ENCODE measurements around the gene CCL26. TPM values are rescaled to one million over a fixed set of nuclear protein-coding genes. Genes with fewer than 3 reads are reported as not detected.

CCL26 gene
- total and polyA plus RNA-seq, 2 of the 13 experiments (the other 11 are each of a cell fraction or from before 2014, with no cell fraction given), result 0.16 TPM; not detected in 1

- TF ChIP-seq, protein P1, sequence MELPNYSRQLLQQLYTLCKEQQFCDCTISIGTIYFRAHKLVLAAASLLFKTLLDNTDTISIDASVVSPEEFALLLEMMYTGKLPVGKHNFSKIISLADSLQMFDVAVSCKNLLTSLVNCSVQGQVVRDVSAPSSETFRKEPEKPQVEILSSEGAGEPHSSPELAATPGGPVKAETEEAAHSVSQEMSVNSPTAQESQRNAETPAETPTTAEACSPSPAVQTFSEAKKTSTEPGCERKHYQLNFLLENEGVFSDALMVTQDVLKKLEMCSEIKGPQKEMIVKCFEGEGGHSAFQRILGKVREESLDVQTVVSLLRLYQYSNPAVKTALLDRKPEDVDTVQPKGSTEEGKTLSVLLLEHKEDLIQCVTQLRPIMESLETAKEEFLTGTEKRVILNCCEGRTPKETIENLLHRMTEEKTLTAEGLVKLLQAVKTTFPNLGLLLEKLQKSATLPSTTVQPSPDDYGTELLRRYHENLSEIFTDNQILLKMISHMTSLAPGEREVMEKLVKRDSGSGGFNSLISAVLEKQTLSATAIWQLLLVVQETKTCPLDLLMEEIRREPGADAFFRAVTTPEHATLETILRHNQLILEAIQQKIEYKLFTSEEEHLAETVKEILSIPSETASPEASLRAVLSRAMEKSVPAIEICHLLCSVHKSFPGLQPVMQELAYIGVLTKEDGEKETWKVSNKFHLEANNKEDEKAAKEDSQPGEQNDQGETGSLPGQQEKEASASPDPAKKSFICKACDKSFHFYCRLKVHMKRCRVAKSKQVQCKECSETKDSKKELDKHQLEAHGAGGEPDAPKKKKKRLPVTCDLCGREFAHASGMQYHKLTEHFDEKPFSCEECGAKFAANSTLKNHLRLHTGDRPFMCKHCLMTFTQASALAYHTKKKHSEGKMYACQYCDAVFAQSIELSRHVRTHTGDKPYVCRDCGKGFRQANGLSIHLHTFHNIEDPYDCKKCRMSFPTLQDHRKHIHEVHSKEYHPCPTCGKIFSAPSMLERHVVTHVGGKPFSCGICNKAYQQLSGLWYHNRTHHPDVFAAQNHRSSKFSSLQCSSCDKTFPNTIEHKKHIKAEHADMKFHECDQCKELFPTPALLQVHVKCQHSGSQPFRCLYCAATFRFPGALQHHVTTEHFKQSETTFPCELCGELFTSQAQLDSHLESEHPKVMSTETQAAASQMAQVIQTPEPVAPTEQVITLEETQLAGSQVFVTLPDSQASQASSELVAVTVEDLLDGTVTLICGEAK (IDR thresholded peaks at IDR 0.05), result no peak
- TF ChIP-seq, protein P1 (CRISPR knock-in tag; IDR thresholded peaks at IDR 0.05), result no peak
- no peak for TF ChIP-seq ZNF235 (CRISPR knock-in tag; IDR thresholded peaks at IDR 0.05; ENCODE audit: borderline replicate concordance)
- no peak for TF ChIP-seq TCF7 (IDR thresholded peaks at IDR 0.05; ENCODE audit: low read depth)
These were observed 42.5 kb upstream of the CCL26 start (continued) for GRCh38 chr7:75814407-75814947.

Measured in HepG2 (cell line).